SJSA1 (cell line): Measurements from ENCODE around the gene RNF217. TPM values are rescaled to one million over a fixed set of nuclear protein-coding genes. Genes with fewer than 3 reads are reported as not detected.
A peak's percentile ranks its signal among the peaks of the same experiment; 100 is the strongest.

ENCODE experiments used
- DNase-seq, 2 experiments: peaks; one replicate each; pipeline ENCODE4 v3.0.0-alpha.2; 2015 to 2020; ENCODE audit warnings: low spot score in 2 of 2, low read depth in 1 of 2
- H3K27ac ChIP-seq: fragments of 250-450 bp; sonication (Bioruptor Pico); 2 replicates; pipeline ENCODE4 v1.5.1; 2020; ENCODE audit warnings: mild to moderate bottlenecking, moderate library complexity
- H3K27me3 ChIP-seq: fragments of 250-450 bp; sonication (Bioruptor Pico); replicated peaks from 2 replicates; pipeline ENCODE4 v1.5.1; 2020; ENCODE audit warnings: mild to moderate bottlenecking, moderate library complexity
- H3K36me3 ChIP-seq: fragments of 250-450 bp; sonication (Bioruptor Pico); 2 replicates; pipeline ENCODE4 v1.5.1; 2020; ENCODE audit warnings: mild to moderate bottlenecking
- H3K4me1 ChIP-seq: fragments of 250-450 bp; sonication (Bioruptor Pico); replicated peaks from 2 replicates; pipeline ENCODE4 v1.6.1; 2021; ENCODE audit warnings: mild to moderate bottlenecking
- H3K4me3 ChIP-seq: fragments of 250-450 bp; sonication (Bioruptor Pico); 2 replicates; pipeline ENCODE4 v1.5.1; 2020; ENCODE audit warnings: mild to moderate bottlenecking
- H3K9me3 ChIP-seq: fragments of 250-450 bp; sonication (Bioruptor Pico); replicated peaks from 2 replicates; pipeline ENCODE4 v1.5.1; 2020; ENCODE audit warnings: mild to moderate bottlenecking
- total RNA-seq: library from RNA; depleted of rRNA; stranded (reverse); fragments of >200 nt; shearing (Covaris generic); gene quantifications from 2 replicates; pipeline ENCODE4 v1.2.3, GENCODE V29; 2014

RNF217 gene
- total RNA-seq, 1 experiment from 2014 or later = 14.8 TPM

- peak overlapping the region; percentile 47 for H3K4me3 ChIP-seq
Measured at GRCh38 chr6:125100074-125100652, 137.9 kb downstream of the RNF217 start.

GRCh38 chr6:125101128-125101527 lies 138.9 kb downstream of the RNF217 start:
- Histone ChIP-seq H3K4me3 (no peak overlapping the region), H3K36me3 (peaks cover 4% of the 10 kb centered on the region; the same call in 1 of the 2 replicates), H3K27ac (peak overlapping the region; percentile 87), H3K4me1 (peaks cover 64% of the 10 kb centered on the region), H3K9me3 (no peaks in the 10 kb centered on the region), H3K27me3 (no peaks in the 10 kb centered on the region)
- DNase-seq = no peak

More at GRCh38 chr6:125100074-125100652, 137.9 kb downstream of the RNF217 start:
- Histone ChIP-seq H3K9me3 (no peaks in the 10 kb centered on the region), H3K27ac (peak overlapping the region; percentile 68; the same call in 1 of the 2 replicates), H3K27me3 (no peaks in the 10 kb centered on the region), H3K36me3 (peaks cover 4% of the 10 kb centered on the region; the same call in 1 of the 2 replicates), H3K4me1 (peaks cover 72% of the 10 kb centered on the region)
- no peak for DNase-seq

- Histone ChIP-seq H3K27ac (peak overlapping the region; percentile 87), H3K27me3 (no peaks in the 10 kb centered on the region), H3K4me1 (peaks cover 60% of the 10 kb centered on the region), H3K36me3 (peaks cover 4% of the 10 kb centered on the region; the same call in 1 of the 2 replicates), H3K9me3 (no peaks in the 10 kb centered on the region), H3K4me3 (no peak overlapping the region)
- peak in 1 of 2 experiments; percentile 34 for DNase-seq
Measured at GRCh38 chr6:125101631-125102030, 139.4 kb downstream of the RNF217 start.

- peaks cover 59% of the 10 kb centered on the region for H3K4me1 ChIP-seq
- H3K4me3 ChIP-seq = no peak overlapping the region
- H3K9me3 ChIP-seq = no peaks in the 10 kb centered on the region
- H3K36me3 ChIP-seq = peaks cover 4% of the 10 kb centered on the region; the same call in 1 of the 2 replicates
- H3K27me3 ChIP-seq = no peaks in the 10 kb centered on the region
- DNase-seq = no peak
- H3K27ac ChIP-seq = peak overlapping the region; percentile 87
Measured at GRCh38 chr6:125102411-125102810, 140.2 kb downstream of the RNF217 start.

- Histone ChIP-seq H3K27ac (peak overlapping the region; percentile 87), H3K9me3 (no peaks in the 10 kb centered on the region), H3K4me1 (peaks cover 59% of the 10 kb centered on the region), H3K27me3 (no peaks in the 10 kb centered on the region), H3K36me3 (peaks cover 4% of the 10 kb centered on the region; the same call in 1 of the 2 replicates), H3K4me3 (no peak overlapping the region)
- peak; percentile 83 to 89 for DNase-seq
Measured at GRCh38 chr6:125102891-125103290, 140.7 kb downstream of the RNF217 start.

- peaks cover 49% of the 10 kb centered on the region for H3K4me1 ChIP-seq
- H3K9me3 ChIP-seq = 0 out of 2 replicates have a peak, but pooled peaks cover 2% of the 10 kb centered on the region
- H3K27ac ChIP-seq = peak overlapping the region; percentile 87
- peak in 1 of 2 experiments; percentile 47 for DNase-seq
- H3K27me3 ChIP-seq = no peaks in the 10 kb centered on the region
- no peak overlapping the region for H3K4me3 ChIP-seq
- H3K36me3 ChIP-seq = peaks cover 4% of the 10 kb centered on the region; the same call in 1 of the 2 replicates
Measured at GRCh38 chr6:125104425-125104824, 142.2 kb downstream of the RNF217 start.

- no peak for DNase-seq
- no peaks in the 10 kb centered on the region for H3K27me3 ChIP-seq
- peaks cover 1% of the 10 kb centered on the region; the same call in 1 of the 2 replicates for H3K36me3 ChIP-seq
- no peak overlapping the region for H3K27ac ChIP-seq
- peaks cover 30% of the 10 kb centered on the region for H3K4me1 ChIP-seq
- no peak overlapping the region for H3K4me3 ChIP-seq
- peaks cover 14% of the 10 kb centered on the region for H3K9me3 ChIP-seq
Measured at GRCh38 chr6:125107048-125107447, 144.8 kb downstream of the RNF217 start.

GRCh38 chr6:125107896-125108295 lies 145.7 kb downstream of the RNF217 start:
- Histone ChIP-seq H3K4me3 (no peak overlapping the region), H3K36me3 (no peaks in the 10 kb centered on the region), H3K27ac (no peak overlapping the region), H3K4me1 (peaks cover 21% of the 10 kb centered on the region), H3K27me3 (no peaks in the 10 kb centered on the region), H3K9me3 (peaks cover 17% of the 10 kb centered on the region)
- no peak for DNase-seq

GRCh38 chr6:125110056-125110455 lies 147.8 kb downstream of the RNF217 start:
- no peak for DNase-seq
- H3K4me3 ChIP-seq = no peak overlapping the region

GRCh38 chr6:125111219-125111983 lies 149.2 kb downstream of the RNF217 start:
- Histone ChIP-seq H3K27ac (no peak overlapping the region), H3K36me3 (no peaks in the 10 kb centered on the region), H3K9me3 (peaks cover 17% of the 10 kb centered on the region), H3K4me1 (no peaks in the 10 kb centered on the region), H3K27me3 (no peaks in the 10 kb centered on the region), H3K4me3 (no peak overlapping the region)
- DNase-seq = no peak

More at GRCh38 chr6:125110056-125110455, 147.8 kb downstream of the RNF217 start:
- Histone ChIP-seq H3K4me1 (no peaks in the 10 kb centered on the region), H3K9me3 (peaks cover 17% of the 10 kb centered on the region), H3K36me3 (no peaks in the 10 kb centered on the region), H3K27me3 (no peaks in the 10 kb centered on the region), H3K27ac (no peak overlapping the region)

- Histone ChIP-seq H3K27ac (no peak overlapping the region), H3K4me3 (no peak overlapping the region)
- no peak for DNase-seq
Measured at GRCh38 chr6:125112934-125113333, 150.7 kb downstream of the RNF217 start.

GRCh38 chr6:125114248-125114858 lies 152.1 kb downstream of the RNF217 start:
- Histone ChIP-seq H3K9me3 (peaks cover 15% of the 10 kb centered on the region), H3K36me3 (no peaks in the 10 kb centered on the region), H3K27me3 (no peaks in the 10 kb centered on the region), H3K27ac (no peak overlapping the region), H3K4me1 (no peaks in the 10 kb centered on the region), H3K4me3 (no peak overlapping the region)
- peak in 1 of 2 experiments; percentile 46 for DNase-seq

More at GRCh38 chr6:125112934-125113333, 150.7 kb downstream of the RNF217 start:
- Histone ChIP-seq H3K27me3 (no peaks in the 10 kb centered on the region), H3K4me1 (no peaks in the 10 kb centered on the region), H3K9me3 (peaks cover 17% of the 10 kb centered on the region), H3K36me3 (no peaks in the 10 kb centered on the region)

- no peaks in the 10 kb centered on the region for H3K36me3 ChIP-seq
- no peak overlapping the region for H3K27ac ChIP-seq
- H3K27me3 ChIP-seq = no peaks in the 10 kb centered on the region
- H3K9me3 ChIP-seq = peaks cover 7% of the 10 kb centered on the region
- H3K4me3 ChIP-seq = no peak overlapping the region
- no peak for DNase-seq
- no peaks in the 10 kb centered on the region for H3K4me1 ChIP-seq
Measured at GRCh38 chr6:125116170-125116569, 153.9 kb downstream of the RNF217 start.
